Liver (tissue), 3 donors: ENCODE data around the gene SDF2.

ENCODE experiments used
- ATF3 ChIP-seq: IDR thresholded peaks from 2 replicates; pipeline ENCODE4 v1.6.1; 2016; ENCODE audit warnings: antibody characterized with exemption
- CTCF ChIP-seq: fragments of 150-350 bp; IDR thresholded peaks from 2 replicates; pipeline ENCODE4 v1.5.1; 2017; ENCODE audit warnings: improper control_type of control experiment, low read depth, low read length; ENCODE audit not compliant: missing input control
- EGR1 ChIP-seq, 2 donors: IDR thresholded peaks; 2 replicates each; pipeline ENCODE4 v1.6.1; 2016 to 2018; ENCODE audit warnings: antibody characterized with exemption in 2 of 2, low read depth in 2 of 2
- FOXA1 ChIP-seq: IDR thresholded peaks from 2 replicates; pipeline ENCODE4 v1.6.1; 2016; ENCODE audit warnings: antibody characterized with exemption
- FOXA2 ChIP-seq: IDR thresholded peaks from 2 replicates; pipeline ENCODE4 v1.6.1; 2016; ENCODE audit warnings: antibody characterized with exemption
- HNF4A ChIP-seq, 2 donors: conservative IDR thresholded peaks; 2 replicates each; pipeline ENCODE4 v1.6.1; 2016; ENCODE audit warnings: antibody characterized with exemption in 2 of 2, mild to moderate bottlenecking in 2 of 2
- MAX ChIP-seq: IDR thresholded peaks from 2 replicates; pipeline ENCODE4 v1.6.1; 2016; ENCODE audit warnings: antibody characterized with exemption
- RAD21 ChIP-seq, 2 donors: IDR thresholded peaks; 2 replicates each; pipeline ENCODE4 v1.6.1; 2016; ENCODE audit warnings: antibody characterized with exemption in 2 of 2, mild to moderate bottlenecking in 2 of 2
- REST ChIP-seq: IDR thresholded peaks from 2 replicates; pipeline ENCODE4 v1.6.1; 2016; ENCODE audit warnings: antibody characterized with exemption, mild to moderate bottlenecking
- RXRA ChIP-seq, 2 donors: IDR thresholded peaks; 2 replicates each; pipeline ENCODE4 v1.6.1; 2017 to 2018; ENCODE audit warnings: antibody characterized with exemption in 2 of 2, mild to moderate bottlenecking in 1 of 2
- YY1 ChIP-seq: IDR thresholded peaks from 2 replicates; pipeline ENCODE4 v1.6.1; 2016; ENCODE audit warnings: antibody characterized with exemption, mild to moderate bottlenecking
- donor health status: healthy.
- donor health status: healthy.

GRCh38 chr17:28598799-28599310 is 62.9 kb downstream of the SDF2 start, which contains the start of gene SPAG5:
- TF ChIP-seq CTCF (no peak), ATF3 (no peak), MAX (no peak), FOXA1 (no peak), YY1 (peak; percentile 88), RAD21 (IDR thresholded peaks at IDR 0.05) (no peak), REST (peak; percentile 86), EGR1 (IDR thresholded peaks at IDR 0.05; ENCODE audit: low read depth in 2 of 2) (no peak), FOXA2 (no peak), RXRA (IDR thresholded peaks at IDR 0.05) (no peak), HNF4A (conservative IDR thresholded peaks at IDR 0.05) (peak; percentile 30 to 32)
